ENCODE measurements around the gene KCNK10.

KCNK10 gene

GRCh38 chr14:88323086-88323522 is at the start of gene KCNK10:
Gene KCNK10 (minus strand): TSS chr14:88323269. CDS start chr14:88322798, 471 bp downstream.
- Histone ChIP-seq H3K4me1 (ENCODE audit: control insufficient read depth, insufficient read depth, low read length) (no peaks in the 10 kb centered on the region), H3K4me3 (ENCODE audit: low read depth, low read length) (peak within 1 kb of the TSS; percentile 43), H3K36me3 (ENCODE audit: control insufficient read depth in 2 of 2, insufficient read depth in 1 of 2, low read length in 2 of 2) (no peaks in the 10 kb centered on the region), H3K9me3 (ENCODE audit: control insufficient read depth, insufficient read depth, low read depth, low read length) (no peaks in the 10 kb centered on the region), H3K27ac (ENCODE audit: extremely low read depth, low read depth, low read length) (no peak within 1 kb of the TSS)
- ChIA-PET CTCF (interaction anchor here (0.6 kb wide), 1 partner anchor 234 kb away, joined by 3 read pairs; no protein-coding TSS in a partner anchor), POLR2A (no interaction called here)
- TF ChIP-seq KLF1 (tag by site-specific recombination; IDR thresholded peaks at IDR 0.05) (peak; percentile 33), ZNF26 (tag by site-specific recombination; IDR thresholded peaks at IDR 0.05) (no peak), ZNF324 (tag by site-specific recombination; IDR thresholded peaks at IDR 0.05) (no peak), PRDM10 (tag by site-specific recombination; IDR thresholded peaks at IDR 0.05) (peak; percentile 90), INSM2 (tag by site-specific recombination; IDR thresholded peaks at IDR 0.05) (no peak), ZFHX2 (tag by site-specific recombination; conservative IDR thresholded peaks at IDR 0.05) (no peak; the same call in 1 of the 2 replicates), ZNF596 (tag by site-specific recombination; IDR thresholded peaks at IDR 0.05) (no peak), FEZF1 (tag by site-specific recombination; IDR thresholded peaks at IDR 0.05) (no peak), ZSCAN4 (tag by site-specific recombination; IDR thresholded peaks at IDR 0.05) (peak; percentile 74), ZNF18 (tag by site-specific recombination; IDR thresholded peaks at IDR 0.05) (no peak), ZNF777 (tag by site-specific recombination; IDR thresholded peaks at IDR 0.05; ENCODE audit: borderline replicate concordance) (no peak), ZNF530 (tag by site-specific recombination; IDR thresholded peaks at IDR 0.05; ENCODE audit: low read depth) (no peak), ZBTB20 (tag by site-specific recombination; IDR thresholded peaks at IDR 0.05) (peak; percentile 92), ZNF513 (tag by site-specific recombination; IDR thresholded peaks at IDR 0.05) (no peak), ZNF311 (tag by site-specific recombination; IDR thresholded peaks at IDR 0.05; ENCODE audit: borderline replicate concordance) (no peak), ZNF48 (tag by site-specific recombination; IDR thresholded peaks at IDR 0.05) (no peak), PBX3 (CRISPR knock-in tag; IDR thresholded peaks at IDR 0.05) (no peak), ZNF341 (tag by site-specific recombination; IDR thresholded peaks at IDR 0.05; ENCODE audit: low read depth) (peak; percentile 53; the same call in 1 of the 2 replicates), ZBTB11 (tag by site-specific recombination; conservative IDR thresholded peaks at IDR 0.05; ENCODE audit: low read depth) (no peak), ZNF473 (tag by site-specific recombination; IDR thresholded peaks at IDR 0.05) (no peak), ZNF561 (tag by site-specific recombination; IDR thresholded peaks at IDR 0.05; ENCODE audit: borderline replicate concordance) (no peak), ZBTB8A (tag by site-specific recombination; IDR thresholded peaks at IDR 0.05) (no peak)

All from HEK293 (cell line).